GM12878 (cell line): ENCODE data around the gene NKD1. TPM values are rescaled to one million over a fixed set of nuclear protein-coding genes. Genes with fewer than 3 reads are reported as not detected.

Experiments
- ATAC-seq: fragments of 200-7000 bp; cut with Tn5 transposase; 3 replicates; pipeline ENCODE4 v1.9.1; 2020; ENCODE audit warnings: mild to moderate bottlenecking, moderate library complexity
- BruUV-seq: library from RNA; stranded (reverse); fragments of 400-500 nt; replicated peaks from 2 replicates; lab custom pipeline; 2021; lab: Mats Ljungman, UMichigan
- CTCF ChIA-PET: fragments of 300-600 bp; sonication (Branson Sonifier 250); formaldehyde crosslinking; extraction: SDS; loops from one replicate; lab custom pipeline; 2021; ENCODE audit warnings: inconsistent platforms; lab: Yijun Ruan, JAX
- POLR2A ChIA-PET: fragments of 350-600 bp; formaldehyde crosslinking; extraction: SDS; loops from one replicate; lab custom pipeline; 2021; ENCODE audit warnings: inconsistent platforms; lab: Charles Lee
- RAD21 ChIA-PET: fragments of 300-600 bp; sonication (Branson Sonifier 250); formaldehyde crosslinking; loops from one replicate; lab custom pipeline; 2023; ENCODE audit warnings: antibody characterized with exemption; ENCODE audit not compliant: unreplicated experiment; lab: Charles Lee
- SMC1A ChIA-PET: fragments of 300-600 bp; sonication (Branson Sonifier 250); formaldehyde crosslinking; loops from one replicate; lab custom pipeline; 2023; ENCODE audit not compliant: unreplicated experiment, uncharacterized antibody; lab: Charles Lee
- DNase-seq: peaks from one replicate; pipeline ENCODE4 v3.0.0-alpha.2; 2011; ENCODE audit warnings: low read depth, low spot score
- FAIRE-seq: peaks from 3 replicates; lab custom pipeline; 2011; peaks lifted over from hg19 to GRCh38; lab: Jason Lieb, UNC
- H2AFZ ChIP-seq: 2 replicates; pipeline ENCODE4 v1.6.0; 2011; ENCODE audit warnings: low read depth, low read length, control low read depth; ENCODE audit not compliant: control insufficient read depth
- H3K27ac ChIP-seq: 2 replicates; pipeline ENCODE4 v1.5.1; 2011; ENCODE audit warnings: control low read depth; ENCODE audit not compliant: control insufficient read depth, insufficient read depth
- H3K27me3 ChIP-seq, 2 experiments: replicated peaks in 1 of 2; 2 replicates each; pipeline versions ENCODE4 v1.6.0 to v1.6.1; 2011; ENCODE audit warnings: low read length in 1 of 2; ENCODE audit not compliant: control insufficient read depth in 2 of 2, insufficient read depth in 2 of 2
- H3K36me3 ChIP-seq, 2 experiments: 2 replicates each; pipeline ENCODE4 v1.5.1; 2011; ENCODE audit warnings: low read length in 1 of 2; ENCODE audit not compliant: control insufficient read depth in 2 of 2, insufficient read depth in 2 of 2
- H3K4me1 ChIP-seq: 2 replicates; pipeline ENCODE4 v1.6.1; 2011; ENCODE audit warnings: mild to moderate bottlenecking, low read length, moderate library complexity, mixed read lengths; ENCODE audit not compliant: control insufficient read depth, insufficient read depth
- H3K4me2 ChIP-seq: 2 replicates; pipeline ENCODE4 v1.6.0; 2011; ENCODE audit warnings: control low read depth; ENCODE audit not compliant: control insufficient read depth, insufficient read depth
- H3K4me3 ChIP-seq: fragments of 200-600 bp; sonication (generic); 2 replicates; pipeline ENCODE4 v1.5.1; 2016
- H3K79me2 ChIP-seq: 2 replicates; pipeline ENCODE4 v1.6.0; 2011; ENCODE audit warnings: low read length; ENCODE audit not compliant: control insufficient read depth, insufficient read depth
- H3K9ac ChIP-seq: 2 replicates; pipeline ENCODE4 v1.8.0; 2011; ENCODE audit warnings: low read length, control low read depth, mixed read lengths; ENCODE audit not compliant: control insufficient read depth, insufficient read depth
- H3K9me3 ChIP-seq: replicated peaks from 3 replicates; pipeline ENCODE4 v1.5.1; 2011; ENCODE audit warnings: mild to moderate bottlenecking, low read length; ENCODE audit not compliant: control insufficient read depth, insufficient read depth
- H4K20me1 ChIP-seq: 2 replicates; pipeline ENCODE4 v1.6.0; 2011; ENCODE audit not compliant: control insufficient read depth, insufficient read depth
- ASH2L ChIP-seq: fragments of 300-600, 200-600 bp; sonication (generic); IDR thresholded peaks from 2 replicates; pipeline ENCODE4 v1.6.1; 2017; ENCODE audit warnings: low read depth, mild to moderate bottlenecking, borderline replicate concordance
- NRF1 ChIP-seq: conservative IDR thresholded peaks from 2 replicates; pipeline ENCODE4 v1.6.1; 2011; ENCODE audit warnings: mild to moderate bottlenecking, low read depth, low read length, improper control_type of control experiment
- PML ChIP-seq: IDR thresholded peaks from 2 replicates; pipeline ENCODE4 v1.6.1; 2012; ENCODE audit warnings: low read length, inconsistent platforms
- RB1 ChIP-seq: fragments of 450-650 bp; formaldehyde crosslinking; IDR thresholded peaks from 2 replicates; pipeline ENCODE4 v1.6.1; 2017; ENCODE audit warnings: mild to moderate bottlenecking, borderline replicate concordance
- RFX5 ChIP-seq: IDR thresholded peaks from 2 replicates; pipeline ENCODE4 v1.6.1; 2011; ENCODE audit warnings: low read depth, low read length, improper control_type of control experiment
- SIN3A ChIP-seq: IDR thresholded peaks from 2 replicates; pipeline ENCODE4 v1.6.1; 2012; ENCODE audit warnings: low read depth, low read length, improper control_type of control experiment
- SREBF1 ChIP-seq: IDR thresholded peaks from 2 replicates; pipeline ENCODE4 v1.6.1; 2012; ENCODE audit warnings: mild to moderate bottlenecking, low read length
- STAT3 ChIP-seq: IDR thresholded peaks from 2 replicates; pipeline ENCODE4 v1.6.1; 2011; ENCODE audit warnings: low read depth, low read length, improper control_type of control experiment
- WGBS: methylation state at CpG from one replicate; pipeline ENCODE4 v1.1.6; 2016; ENCODE audit warnings: low lambda C conversion rate; ENCODE audit not compliant: insufficient replicate concordance, insufficient coverage; ENCODE audit errors: missing lambda C conversion rate; 5-methylcytosine and 5-hydroxymethylcytosine counted together
- in situ Hi-C: fragments of 300-500 bp; cut with MboI; formaldehyde crosslinking; loops from 9 replicates; pipeline ENCODE4 v1.14.3; 2018; ENCODE audit warnings: mixed read lengths
- intact Hi-C: fragments of 100-400 bp; cut with micrococcal nuclease; formaldehyde crosslinking; loops from one replicate; pipeline ENCODE4 v1.14.2; 2022; ENCODE audit not compliant: unreplicated experiment
- polyA plus RNA-seq, 11 experiments: library from polyadenylated mRNA; depleted of rRNA in 4 of 11; unstranded in 6 of 11; stranded (reverse) in 5 of 11; fragments of >200 nt; fragmentation: Nextera tagmentation in 4 of 11; fragmentation: Illumina TruSeq in 1 of 11; extraction: Ambion mirVana in 4 of 11; extraction: Trizol in 1 of 11; gene quantifications; 1 replicate in 1 of 11; 2 replicates in 10 of 11; pipeline versions ENCODE4 v1.2.1 to v1.2.3, GENCODE V29; 2011 to 2016; ENCODE audit warnings: inconsistent platforms in 2 of 11, missing spikeins in 2 of 11, low read depth in 1 of 11
- total RNA-seq, 4 experiments: library from RNA; depleted of rRNA in 3 of 4; stranded (reverse); fragments of >200 nt in 3 of 4; fragmentation: Illumina TruSeq in 1 of 4; extraction: Trizol in 1 of 4; gene quantifications; 2 replicates each; pipeline versions ENCODE4 v1.2.1 to v1.2.3, GENCODE V29; 2013 to 2021
- TF ChIP-seq, protein P1 (sequence below): fragments of 450-650 bp; IDR thresholded peaks from 2 replicates; pipeline ENCODE4 v1.6.1; 2017; ENCODE audit warnings: low read depth, mild to moderate bottlenecking, moderate library complexity
- TF ChIP-seq, protein P2 (sequence below): IDR thresholded peaks from 2 replicates; pipeline ENCODE4 v1.6.1; 2011; ENCODE audit warnings: low read depth, mild to moderate bottlenecking, low read length, moderate library complexity, borderline replicate concordance; ENCODE audit errors: extremely low read depth
- TF ChIP-seq, protein P3 (sequence below): fragments of 450-650 bp; IDR thresholded peaks from 2 replicates; pipeline ENCODE4 v1.6.1; 2016; ENCODE audit warnings: mild to moderate bottlenecking

The NKD1 gene
- total and polyA plus RNA-seq, 10 of the 15 experiments (the other 5 are each of a cell fraction or from before 2014, with no cell fraction given): under 0.01 to 0.49 (median 0.04) TPM; not detected in 2

DNA sequence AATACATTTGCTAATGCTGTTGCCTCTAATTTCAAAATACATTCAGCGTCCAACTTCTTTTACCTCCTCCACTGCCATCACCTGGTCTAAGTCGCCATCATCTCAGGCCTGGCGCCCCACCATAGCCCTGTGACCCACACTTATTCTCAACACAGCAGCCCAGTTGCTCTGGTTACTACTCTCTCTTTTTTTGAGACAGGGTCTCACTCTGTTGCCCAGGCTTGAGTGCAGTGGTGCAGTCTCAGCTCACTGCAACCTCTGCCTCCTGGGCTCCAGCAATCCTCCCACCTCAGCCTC lies 7.5 kb upstream of the NKD1 start:
- CTCF ChIA-PET: no interaction called here
- no peak for ATAC-seq
- Histone ChIP-seq H3K4me3 (no peak overlapping the region), H2AFZ (no peak overlapping the region), H4K20me1 (no peaks in the 10 kb centered on the region), H3K27ac (no peak overlapping the region), H3K4me1 (no peaks in the 10 kb centered on the region), H3K79me2 (no peaks in the 10 kb centered on the region), H3K9me3 (no peaks in the 10 kb centered on the region; the same call in 2 of the 3 replicates), H3K4me2 (no peak overlapping the region), H3K9ac (no peak overlapping the region), H3K27me3 (peaks cover 0 to 1% of the 10 kb centered on the region in 2 experiments; a peak in 2 of 4 replicates), H3K36me3 (no peaks in the 10 kb centered on the region)
- in situ Hi-C loops (no loop called here), intact Hi-C loops (no loop called here)
- TF ChIP-seq, protein P1, sequence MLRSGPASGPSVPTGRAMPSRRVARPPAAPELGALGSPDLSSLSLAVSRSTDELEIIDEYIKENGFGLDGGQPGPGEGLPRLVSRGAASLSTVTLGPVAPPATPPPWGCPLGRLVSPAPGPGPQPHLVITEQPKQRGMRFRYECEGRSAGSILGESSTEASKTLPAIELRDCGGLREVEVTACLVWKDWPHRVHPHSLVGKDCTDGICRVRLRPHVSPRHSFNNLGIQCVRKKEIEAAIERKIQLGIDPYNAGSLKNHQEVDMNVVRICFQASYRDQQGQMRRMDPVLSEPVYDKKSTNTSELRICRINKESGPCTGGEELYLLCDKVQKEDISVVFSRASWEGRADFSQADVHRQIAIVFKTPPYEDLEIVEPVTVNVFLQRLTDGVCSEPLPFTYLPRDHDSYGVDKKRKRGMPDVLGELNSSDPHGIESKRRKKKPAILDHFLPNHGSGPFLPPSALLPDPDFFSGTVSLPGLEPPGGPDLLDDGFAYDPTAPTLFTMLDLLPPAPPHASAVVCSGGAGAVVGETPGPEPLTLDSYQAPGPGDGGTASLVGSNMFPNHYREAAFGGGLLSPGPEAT: no peak
- TF ChIP-seq RB1 (no peak), RFX5 (no peak), STAT3 (no peak), NRF1 (no peak), SREBF1 (no peak), SIN3A (no peak), PML (no peak), ASH2L (no peak)
- TF ChIP-seq, protein P2, sequence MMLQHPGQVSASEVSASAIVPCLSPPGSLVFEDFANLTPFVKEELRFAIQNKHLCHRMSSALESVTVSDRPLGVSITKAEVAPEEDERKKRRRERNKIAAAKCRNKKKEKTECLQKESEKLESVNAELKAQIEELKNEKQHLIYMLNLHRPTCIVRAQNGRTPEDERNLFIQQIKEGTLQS: no peak
- TF ChIP-seq, protein P3, sequence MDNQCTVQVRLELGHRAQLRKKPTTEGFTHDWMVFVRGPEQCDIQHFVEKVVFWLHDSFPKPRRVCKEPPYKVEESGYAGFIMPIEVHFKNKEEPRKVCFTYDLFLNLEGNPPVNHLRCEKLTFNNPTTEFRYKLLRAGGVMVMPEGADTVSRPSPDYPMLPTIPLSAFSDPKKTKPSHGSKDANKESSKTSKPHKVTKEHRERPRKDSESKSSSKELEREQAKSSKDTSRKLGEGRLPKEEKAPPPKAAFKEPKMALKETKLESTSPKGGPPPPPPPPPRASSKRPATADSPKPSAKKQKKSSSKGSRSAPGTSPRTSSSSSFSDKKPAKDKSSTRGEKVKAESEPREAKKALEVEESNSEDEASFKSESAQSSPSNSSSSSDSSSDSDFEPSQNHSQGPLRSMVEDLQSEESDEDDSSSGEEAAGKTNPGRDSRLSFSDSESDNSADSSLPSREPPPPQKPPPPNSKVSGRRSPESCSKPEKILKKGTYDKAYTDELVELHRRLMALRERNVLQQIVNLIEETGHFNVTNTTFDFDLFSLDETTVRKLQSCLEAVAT: no peak
- WGBS: 48% methylated on average over 3 of the region's 3 CpGs
- DNase-seq: no peak
- RAD21 ChIA-PET: interaction anchor here (1.4 kb wide), 1 partner anchor 266 kb away, joined by 3 read pairs; no protein-coding TSS in a partner anchor
- no peak for FAIRE-seq
- POLR2A ChIA-PET: no interaction called here
- SMC1A ChIA-PET: interaction anchor here (1.0 kb wide), 1 partner anchor 13 kb away, joined by 3 read pairs; no protein-coding TSS in a partner anchor
- no TSS peak for BruUV-seq
